Measurements from ENCODE around the gene HLA-DMA. TPM values are rescaled to one million over a fixed set of nuclear protein-coding genes. Genes with fewer than 3 reads are reported as not detected.

HLA-DMA gene
- total RNA-seq, 1 donor from 2014 or later, result 2.1 TPM

- H3K4me1 Mint-ChIP-seq, result peaks cover 2% of the 10 kb centered on the region
- DNase-seq (ENCODE audit: low spot score in 2 of 2, unreplicated experiment in 2 of 2), result no peak
- no peak overlapping the region for H3K4me3 Mint-ChIP-seq
- H3K27ac Mint-ChIP-seq, result peak overlapping the region; percentile 2
- H3K9me3 Mint-ChIP-seq, result no peaks in the 10 kb centered on the region
- peaks cover 16% of the 10 kb centered on the region for H3K27me3 Mint-ChIP-seq (ENCODE audit: low read depth)
- H3K36me3 Mint-ChIP-seq, result peaks cover 27% of the 10 kb centered on the region
- TF ChIP-seq CTCF (IDR thresholded peaks at IDR 0.05; ENCODE audit: unreplicated experiment), result no peak
Observed at GRCh38 chr6:32982702-32983492, 30.0 kb upstream of the HLA-DMA start.

GRCh38 chr6:32982084-32982701 lies 29.3 kb upstream of the HLA-DMA start:
- Mint-ChIP-seq H3K27me3 (ENCODE audit: low read depth) (peaks cover 9% of the 10 kb centered on the region), H3K4me1 (peaks cover 2% of the 10 kb centered on the region), H3K9me3 (no peaks in the 10 kb centered on the region), H3K36me3 (peaks cover 34% of the 10 kb centered on the region), H3K27ac (peak overlapping the region; percentile 36), H3K4me3 (no peak overlapping the region)
- DNase-seq (ENCODE audit: low spot score in 2 of 2, unreplicated experiment in 2 of 2), result no peak
- TF ChIP-seq CTCF (IDR thresholded peaks at IDR 0.05; ENCODE audit: unreplicated experiment), result no peak

- Mint-ChIP-seq H3K36me3 (peaks cover 49% of the 10 kb centered on the region), H3K9me3 (no peaks in the 10 kb centered on the region), H3K27ac (peak overlapping the region; percentile 21), H3K4me1 (peaks cover 12% of the 10 kb centered on the region), H3K27me3 (ENCODE audit: low read depth) (no peaks in the 10 kb centered on the region), H3K4me3 (no peak overlapping the region)
- no peak for TF ChIP-seq CTCF (IDR thresholded peaks at IDR 0.05; ENCODE audit: unreplicated experiment)
- DNase-seq (ENCODE audit: low spot score in 2 of 2, unreplicated experiment in 2 of 2), result no peak
Observed at GRCh38 chr6:32980488-32981038, 27.7 kb upstream of the HLA-DMA start.

GRCh38 chr6:32979720-32980487 lies 27.0 kb upstream of the HLA-DMA start:
- peak overlapping the region; percentile 34 for H3K27ac Mint-ChIP-seq

More at GRCh38 chr6:32979720-32980487, 27.0 kb upstream of the HLA-DMA start:
- Mint-ChIP-seq H3K4me1 (peaks cover 19% of the 10 kb centered on the region), H3K9me3 (no peaks in the 10 kb centered on the region), H3K36me3 (peaks cover 53% of the 10 kb centered on the region), H3K27me3 (ENCODE audit: low read depth) (no peaks in the 10 kb centered on the region), H3K4me3 (no peak overlapping the region)
- DNase-seq (ENCODE audit: low spot score in 2 of 2, unreplicated experiment in 2 of 2), result no peak
- TF ChIP-seq CTCF (IDR thresholded peaks at IDR 0.05; ENCODE audit: unreplicated experiment), result no peak
